HepG2 (cell line): ENCODE measurements around the gene ZNF48. TPM values are rescaled to one million over a fixed set of nuclear protein-coding genes. Genes with fewer than 3 reads are reported as not detected.

Experiments used
- AGO1 ChIP-seq: fragments of 200-400 bp; formaldehyde crosslinking; IDR thresholded peaks from 2 replicates; pipeline ENCODE4 v1.6.1; 2017; ENCODE audit warnings: mild to moderate bottlenecking, low read depth, low read length, moderate library complexity; ENCODE audit not compliant: poor library complexity, severe bottlenecking
- ATRX ChIP-seq: sonication (generic); formaldehyde crosslinking; IDR thresholded peaks from 2 replicates; pipeline ENCODE4 v1.4.0; 2020; ENCODE audit warnings: missing genetic modification reagents, borderline replicate concordance
- KAT8 ChIP-seq: IDR thresholded peaks from 2 replicates; pipeline ENCODE4 v1.6.1; 2016; ENCODE audit warnings: missing genetic modification reagents, missing compliant biosample characterization
- KDM6A ChIP-seq: IDR thresholded peaks from 2 replicates; pipeline ENCODE4 v1.6.1; 2016; ENCODE audit warnings: low read depth
- KLF13 ChIP-seq: sonication (generic); formaldehyde crosslinking; IDR thresholded peaks from 2 replicates; pipeline ENCODE4 v1.4.0; 2020; ENCODE audit warnings: mild to moderate bottlenecking, missing genetic modification reagents
- MAFK ChIP-seq, 2 experiments: IDR thresholded peaks in 1 of 2; conservative IDR thresholded peaks in 1 of 2; 2 replicates each; pipeline ENCODE4 v1.6.1; 2011; ENCODE audit warnings: improper control_type of control experiment in 2 of 2, low read length in 2 of 2
- MYC ChIP-seq: sonication (generic); formaldehyde crosslinking; IDR thresholded peaks from 2 replicates; pipeline ENCODE4 v1.9.0; 2021; ENCODE audit warnings: missing genetic modification reagents, borderline replicate concordance
- PHF5A ChIP-seq: IDR thresholded peaks from one replicate; pipeline ENCODE4 v1.6.1; 2018; ENCODE audit warnings: low read depth, missing genetic modification reagents; ENCODE audit not compliant: unreplicated experiment
- POLR2AphosphoS2 ChIP-seq: IDR thresholded peaks from 2 replicates; pipeline ENCODE4 v1.6.1; 2011; ENCODE audit warnings: low read depth, low read length, improper control_type of control experiment
- RAD21 ChIP-seq: fragments of 450-650 bp; formaldehyde crosslinking; IDR thresholded peaks from 2 replicates; pipeline ENCODE4 v1.5.0; 2020; ENCODE audit warnings: mild to moderate bottlenecking
- RFXAP ChIP-seq: sonication (generic); formaldehyde crosslinking; IDR thresholded peaks from 2 replicates; pipeline ENCODE4 v1.4.0; 2020; ENCODE audit warnings: missing genetic modification reagents, borderline replicate concordance
- TAF1 ChIP-seq: sonication (generic); formaldehyde crosslinking; IDR thresholded peaks from 2 replicates; pipeline ENCODE4 v1.4.0; 2020; ENCODE audit warnings: missing genetic modification reagents
- ZBTB7A ChIP-seq: sonication (generic); formaldehyde crosslinking; IDR thresholded peaks from 2 replicates; pipeline ENCODE4 v1.8.0; 2022; ENCODE audit warnings: mild to moderate bottlenecking, missing genetic modification reagents
- ZFP1 ChIP-seq: IDR thresholded peaks from 2 replicates; pipeline ENCODE4 v1.6.1; 2016
- ZNF451 ChIP-seq: sonication (generic); formaldehyde crosslinking; IDR thresholded peaks from 2 replicates; pipeline ENCODE4 v1.5.0; 2020; ENCODE audit warnings: mild to moderate bottlenecking, missing genetic modification reagents
- ZNF572 ChIP-seq: sonication (generic); formaldehyde crosslinking; IDR thresholded peaks from 2 replicates; pipeline ENCODE4 v1.5.1; 2020; ENCODE audit warnings: mild to moderate bottlenecking, missing genetic modification reagents
- ZNF615 ChIP-seq: sonication (generic); formaldehyde crosslinking; IDR thresholded peaks from 2 replicates; pipeline ENCODE4 v1.5.0; 2020; ENCODE audit warnings: mild to moderate bottlenecking, missing genetic modification reagents, borderline replicate concordance
- ZNF619 ChIP-seq: sonication (generic); formaldehyde crosslinking; IDR thresholded peaks from 2 replicates; pipeline ENCODE4 v1.4.0; 2020; ENCODE audit warnings: mild to moderate bottlenecking, missing genetic modification reagents
- ZNF709 ChIP-seq: sonication (generic); formaldehyde crosslinking; IDR thresholded peaks from 2 replicates; pipeline ENCODE4 v1.5.0; 2020; ENCODE audit warnings: mild to moderate bottlenecking, missing genetic modification reagents
- polyA plus RNA-seq, 8 experiments: library from polyadenylated mRNA; depleted of rRNA in 3 of 8; stranded (reverse) in 7 of 8; unstranded in 1 of 8; fragments of >200 nt; fragmentation: Illumina TruSeq in 4 of 8; extraction: Trizol in 4 of 8; gene quantifications; 2 replicates each; pipeline versions ENCODE4 v1.2.1 to v1.2.3, GENCODE V29; 2011 to 2016; ENCODE audit warnings: low read depth in 4 of 8, missing spikeins in 1 of 8, mixed read lengths in 1 of 8; ENCODE audit not compliant: insufficient read depth in 1 of 8
- total RNA-seq, 5 experiments: library from RNA; depleted of rRNA; stranded (reverse); fragments of >200 nt; fragmentation: Illumina TruSeq; extraction: Trizol; gene quantifications; 2 replicates each; pipeline ENCODE4 v1.2.3, GENCODE V29; 2016; ENCODE audit warnings: low read depth in 1 of 5
- TF ChIP-seq, protein P1 (sequence below): sonication (generic); formaldehyde crosslinking; IDR thresholded peaks from 2 replicates; pipeline ENCODE4 v1.4.0; 2020; ENCODE audit warnings: missing genetic modification reagents, low read depth, mild to moderate bottlenecking, borderline replicate concordance
- TF ChIP-seq, protein P2 (sequence below): sonication (generic); formaldehyde crosslinking; conservative IDR thresholded peaks from 2 replicates; pipeline ENCODE4 v1.8.0; 2022; ENCODE audit warnings: missing genetic modification reagents
- TF ChIP-seq, protein P3 (sequence below): sonication (generic); formaldehyde crosslinking; IDR thresholded peaks from 2 replicates; pipeline ENCODE4 v1.5.1; 2020; ENCODE audit warnings: missing genetic modification reagents, mild to moderate bottlenecking, borderline replicate concordance
- TF ChIP-seq, protein P4 (sequence below): sonication (generic); formaldehyde crosslinking; IDR thresholded peaks from 2 replicates; pipeline ENCODE4 v1.5.0; 2020; ENCODE audit warnings: missing genetic modification reagents, mild to moderate bottlenecking, borderline replicate concordance
- TF ChIP-seq, protein P5 (sequence below): sonication (generic); formaldehyde crosslinking; conservative IDR thresholded peaks from 2 replicates; pipeline ENCODE4 v1.4.0; 2020; ENCODE audit warnings: missing genetic modification reagents

ZNF48 gene
- total and polyA plus RNA-seq, 2 of the 13 experiments (the other 11 are each of a cell fraction or from before 2014, with no cell fraction given), result 9.9 to 12.3 TPM

DNA sequence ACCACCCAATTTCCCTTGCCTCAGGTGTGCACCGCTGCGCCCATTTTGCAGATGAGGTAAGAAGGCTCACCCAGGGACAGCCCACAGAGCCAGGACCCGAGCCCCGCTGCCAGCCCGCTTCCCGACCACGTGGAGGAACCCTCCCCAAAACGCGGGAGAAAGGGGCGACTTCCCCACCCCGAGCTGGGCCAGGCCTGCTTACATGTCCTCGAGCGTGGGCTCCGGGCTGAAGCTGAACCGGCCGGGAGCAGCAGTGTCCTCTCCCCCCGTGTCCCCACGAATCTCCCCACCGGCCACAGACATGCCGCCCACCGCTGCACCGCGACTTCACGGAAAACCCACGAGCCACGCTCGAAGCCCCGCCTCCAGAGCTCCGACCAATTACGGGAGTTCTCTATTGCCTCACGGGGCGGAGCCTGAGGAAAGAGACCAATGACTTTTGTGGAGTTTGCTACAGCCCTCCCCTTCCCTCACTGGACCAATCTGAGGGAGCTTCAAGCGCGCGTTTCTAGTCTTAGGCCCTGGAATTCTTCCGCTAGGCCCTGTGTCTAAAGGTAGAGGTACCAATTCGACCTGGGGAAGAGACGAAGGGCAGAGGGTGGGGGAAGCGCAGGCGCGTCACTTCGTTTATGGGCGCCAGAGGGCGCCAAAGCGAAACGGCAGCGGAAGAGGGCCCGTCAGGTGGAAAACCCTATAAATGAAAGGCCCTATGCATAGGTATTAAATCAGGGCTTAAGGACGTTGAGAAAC is 34.6 kb downstream of the ZNF48 start, which contains the start of gene DCTPP1 (continued):
- TF ChIP-seq ATRX (no peak), ZNF619 (CRISPR knock-in tag) (no peak; the same call in none of the 2 replicates), ZNF451 (peak; percentile 89; the same call in 1 of the 2 replicates), KAT8 (peak; percentile 95), ZNF709 (CRISPR knock-in tag) (peak; percentile 64; the same call in 1 of the 2 replicates), KLF13 (CRISPR knock-in tag) (no peak), KDM6A (no peak), RFXAP (CRISPR knock-in tag) (peak; percentile 91), PHF5A (CRISPR knock-in tag) (no peak), POLR2AphosphoS2 (no peak), MYC (CRISPR knock-in tag) (peak; percentile 87), ZBTB7A (CRISPR knock-in tag) (no peak; the same call in 1 of the 2 replicates), ZNF615 (CRISPR knock-in tag) (peak; percentile 10; the same call in 1 of the 2 replicates), AGO1 (peak; percentile 54), MAFK (conservative IDR thresholded peaks at IDR 0.05 in 1 of 2, IDR thresholded peaks at IDR 0.05 in 1 of 2; ENCODE audit: low read length in 2 of 2) (peak in 1 of 2 experiments; percentile 63; a peak in 2 of 4 replicates), ZFP1 (CRISPR knock-in tag) (peak; percentile 93; the same call in 1 of the 2 replicates), TAF1 (CRISPR knock-in tag) (peak; percentile 87), RAD21 (CRISPR knock-in tag) (peak; percentile 98), ZNF572 (peak; percentile 31; the same call in 1 of the 2 replicates)
- TF ChIP-seq, protein P1, sequence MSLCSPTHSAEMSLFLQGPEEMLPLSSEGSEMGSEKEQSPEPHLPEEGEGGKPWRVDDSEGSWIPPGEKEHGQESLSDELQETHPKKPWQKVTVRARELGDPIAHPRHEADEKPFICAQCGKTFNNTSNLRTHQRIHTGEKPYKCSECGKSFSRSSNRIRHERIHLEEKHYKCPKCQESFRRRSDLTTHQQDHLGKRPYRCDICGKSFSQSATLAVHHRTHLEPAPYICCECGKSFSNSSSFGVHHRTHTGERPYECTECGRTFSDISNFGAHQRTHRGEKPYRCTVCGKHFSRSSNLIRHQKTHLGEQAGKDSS (CRISPR knock-in tag), result peak; percentile 31; the same call in 1 of the 2 replicates
- TF ChIP-seq, protein P2, sequence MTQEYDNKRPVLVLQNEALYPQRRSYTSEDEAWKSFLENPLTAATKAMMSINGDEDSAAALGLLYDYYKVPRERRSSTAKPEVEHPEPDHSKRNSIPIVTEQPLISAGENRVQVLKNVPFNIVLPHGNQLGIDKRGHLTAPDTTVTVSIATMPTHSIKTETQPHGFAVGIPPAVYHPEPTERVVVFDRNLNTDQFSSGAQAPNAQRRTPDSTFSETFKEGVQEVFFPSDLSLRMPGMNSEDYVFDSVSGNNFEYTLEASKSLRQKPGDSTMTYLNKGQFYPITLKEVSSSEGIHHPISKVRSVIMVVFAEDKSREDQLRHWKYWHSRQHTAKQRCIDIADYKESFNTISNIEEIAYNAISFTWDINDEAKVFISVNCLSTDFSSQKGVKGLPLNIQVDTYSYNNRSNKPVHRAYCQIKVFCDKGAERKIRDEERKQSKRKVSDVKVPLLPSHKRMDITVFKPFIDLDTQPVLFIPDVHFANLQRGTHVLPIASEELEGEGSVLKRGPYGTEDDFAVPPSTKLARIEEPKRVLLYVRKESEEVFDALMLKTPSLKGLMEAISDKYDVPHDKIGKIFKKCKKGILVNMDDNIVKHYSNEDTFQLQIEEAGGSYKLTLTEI (CRISPR knock-in tag), result no peak
- TF ChIP-seq, protein P3, sequence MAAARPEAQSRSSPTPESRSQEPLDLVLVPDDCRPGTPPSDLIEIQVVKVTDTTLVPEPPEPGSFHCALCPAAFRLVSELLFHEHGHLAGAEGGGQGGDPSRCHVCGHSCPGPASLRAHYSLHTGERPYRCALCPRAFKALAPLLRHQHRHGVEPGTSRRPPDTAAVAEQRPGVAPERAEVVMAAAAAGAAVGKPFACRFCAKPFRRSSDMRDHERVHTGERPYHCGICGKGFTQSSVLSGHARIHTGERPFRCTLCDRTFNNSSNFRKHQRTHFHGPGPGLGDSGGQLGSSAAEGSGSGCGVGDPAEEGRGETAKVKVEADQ (CRISPR knock-in tag), result 0 out of 2 replicates have a peak, but pooled peaks have one; percentile 65
- TF ChIP-seq, protein P4, sequence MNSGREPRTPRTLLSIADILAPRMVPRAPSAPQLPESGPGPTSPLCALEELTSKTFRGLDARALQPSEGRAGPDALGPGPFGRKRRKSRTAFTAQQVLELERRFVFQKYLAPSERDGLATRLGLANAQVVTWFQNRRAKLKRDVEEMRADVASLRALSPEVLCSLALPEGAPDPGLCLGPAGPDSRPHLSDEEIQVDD (CRISPR knock-in tag), result peak; percentile 55; the same call in 1 of the 2 replicates
- TF ChIP-seq, protein P5, sequence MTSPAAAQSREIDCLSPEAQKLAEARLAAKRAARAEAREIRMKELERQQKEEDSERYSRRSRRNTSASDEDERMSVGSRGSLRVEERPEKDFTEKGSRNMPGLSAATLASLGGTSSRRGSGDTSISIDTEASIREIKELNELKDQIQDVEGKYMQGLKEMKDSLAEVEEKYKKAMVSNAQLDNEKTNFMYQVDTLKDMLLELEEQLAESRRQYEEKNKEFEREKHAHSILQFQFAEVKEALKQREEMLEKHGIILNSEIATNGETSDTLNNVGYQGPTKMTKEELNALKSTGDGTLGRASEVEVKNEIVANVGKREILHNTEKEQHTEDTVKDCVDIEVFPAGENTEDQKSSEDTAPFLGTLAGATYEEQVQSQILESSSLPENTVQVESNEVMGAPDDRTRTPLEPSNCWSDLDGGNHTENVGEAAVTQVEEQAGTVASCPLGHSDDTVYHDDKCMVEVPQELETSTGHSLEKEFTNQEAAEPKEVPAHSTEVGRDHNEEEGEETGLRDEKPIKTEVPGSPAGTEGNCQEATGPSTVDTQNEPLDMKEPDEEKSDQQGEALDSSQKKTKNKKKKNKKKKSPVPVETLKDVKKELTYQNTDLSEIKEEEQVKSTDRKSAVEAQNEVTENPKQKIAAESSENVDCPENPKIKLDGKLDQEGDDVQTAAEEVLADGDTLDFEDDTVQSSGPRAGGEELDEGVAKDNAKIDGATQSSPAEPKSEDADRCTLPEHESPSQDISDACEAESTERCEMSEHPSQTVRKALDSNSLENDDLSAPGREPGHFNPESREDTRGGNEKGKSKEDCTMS (CRISPR knock-in tag), result no peak
